HG03378 (cell line): ENCODE measurements around the gene STAP2.
A peak's percentile ranks its signal among the peaks of the same experiment; 100 is the strongest.

Source experiments
- ATAC-seq: cut with Tn5 transposase; IDR thresholded peaks from one replicate; pipeline ENCODE4 v1.9.1; 2021; ENCODE audit warnings: mild to moderate bottlenecking, moderate library complexity; ENCODE audit not compliant: unreplicated experiment

Gene STAP2

GRCh38 chr19:4371247-4372164 is 32.9 kb upstream of the STAP2 start:
- ATAC-seq, result no peak

DNA sequence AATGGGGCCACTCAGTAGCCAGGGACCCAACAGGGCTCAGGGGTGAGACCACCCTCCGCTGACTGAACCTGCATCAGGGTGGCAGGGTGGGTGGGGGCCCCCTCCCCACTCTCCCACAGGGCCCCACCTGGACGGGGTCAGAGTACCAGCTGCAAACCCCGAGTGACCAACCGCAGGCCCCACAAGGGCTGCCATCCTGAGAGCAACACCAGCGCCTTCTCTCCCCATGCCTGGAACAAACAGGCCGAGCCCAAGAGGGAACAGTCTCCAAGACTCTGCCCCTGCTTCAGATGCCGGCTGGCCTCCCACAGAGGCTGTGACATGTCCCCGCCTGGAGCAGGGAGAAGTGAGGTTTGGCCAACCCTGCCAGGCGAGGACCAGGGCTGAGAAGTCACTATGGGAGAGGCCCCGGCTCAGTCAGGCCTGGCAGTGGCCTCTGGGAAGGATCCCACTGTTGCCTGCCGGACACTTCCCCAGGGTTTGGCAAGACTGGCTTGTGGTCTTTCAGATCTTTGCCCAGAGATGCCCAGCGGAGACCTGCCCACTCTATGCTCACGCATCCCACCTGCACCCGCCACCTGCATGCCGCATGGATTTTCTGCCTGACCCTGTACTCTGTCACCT is 31.9 kb upstream of the STAP2 start:
- no peak for ATAC-seq

DNA sequence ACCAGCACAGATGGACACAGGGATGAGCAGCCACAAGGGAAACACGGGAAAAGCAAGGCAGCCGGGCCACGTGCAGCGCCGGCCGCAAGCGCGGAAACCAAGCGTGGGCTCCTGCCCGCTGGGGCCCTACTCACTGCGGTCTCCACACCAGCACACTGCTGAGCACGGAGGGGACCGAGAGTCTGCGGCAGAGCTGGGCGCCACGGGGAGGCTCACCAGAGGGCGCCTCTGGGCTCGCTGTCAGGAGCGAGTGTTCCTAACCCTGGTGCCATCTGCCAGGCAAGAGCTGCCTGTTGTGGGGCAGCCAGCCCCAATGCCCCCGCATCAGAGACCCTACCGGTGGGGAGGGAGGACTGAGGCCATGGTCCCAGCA is 31.2 kb upstream of the STAP2 start:
- peak; percentile 33 for ATAC-seq

DNA sequence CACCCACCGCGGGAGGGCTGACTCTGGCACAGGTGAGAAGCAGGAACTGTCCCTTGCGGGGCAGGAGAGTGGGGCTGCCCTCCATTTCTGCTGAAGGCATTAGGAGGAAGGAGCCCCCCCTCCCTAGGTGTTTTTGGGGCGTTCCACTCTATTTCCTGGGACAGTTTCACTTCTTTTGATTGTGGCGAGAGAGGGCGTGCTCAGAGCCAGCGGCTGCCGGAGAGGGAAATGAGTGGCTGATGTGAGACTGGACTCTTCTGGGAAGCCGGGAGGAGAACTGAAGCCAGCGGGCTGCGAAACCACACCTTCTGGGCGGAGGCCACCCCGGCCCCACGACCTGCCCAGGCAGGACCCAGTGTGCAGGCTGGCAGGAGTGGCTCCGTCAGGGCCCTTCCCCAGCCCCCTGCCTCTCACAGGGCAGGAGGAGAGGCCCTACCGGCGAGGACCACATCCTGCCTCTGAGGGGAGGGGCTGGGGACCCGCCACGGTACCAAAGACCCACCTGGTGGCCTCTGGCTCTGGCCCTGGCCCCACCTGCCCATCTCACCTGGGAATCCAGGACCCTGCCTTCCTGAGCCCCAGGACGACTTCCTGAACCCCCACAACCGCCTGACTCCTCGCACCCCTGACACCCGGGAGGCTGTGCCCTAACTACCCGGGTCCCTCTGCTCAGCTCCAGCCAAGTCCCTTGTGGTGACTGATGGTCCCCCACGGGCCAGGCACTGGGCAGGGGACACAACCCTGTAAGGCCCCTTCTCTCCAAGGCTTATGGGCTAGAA is 30.7 kb upstream of the STAP2 start:
- peak; percentile 54 for ATAC-seq

- ATAC-seq, result no peak
Measured at GRCh38 chr19:4368128-4368820, 29.6 kb upstream of the STAP2 start.

DNA sequence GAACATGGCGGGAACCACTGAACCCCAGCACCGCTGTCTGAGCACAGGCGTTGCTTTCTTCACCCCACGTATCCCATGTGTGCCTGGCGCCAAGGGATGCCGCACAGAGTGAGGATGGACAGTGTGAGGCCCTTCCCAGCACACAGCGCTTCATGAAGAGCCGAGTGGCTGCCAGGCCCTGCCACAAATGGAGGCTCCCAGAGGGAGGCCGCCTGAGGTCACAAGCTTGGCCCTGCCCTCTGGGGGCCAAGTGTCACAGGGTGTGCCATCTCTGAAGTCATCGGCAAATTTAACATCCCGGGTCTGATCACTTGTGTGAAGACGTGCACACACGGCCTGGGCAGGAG is 29.1 kb upstream of the STAP2 start:
- no peak for ATAC-seq

- ATAC-seq, result no peak
Measured at GRCh38 chr19:4367336-4367723, 28.7 kb upstream of the STAP2 start.

GRCh38 chr19:4366666-4367335 is 28.2 kb upstream of the STAP2 start:
- no peak for ATAC-seq

GRCh38 chr19:4365791-4366665 is 27.4 kb upstream of the STAP2 start:
- ATAC-seq, result no peak

DNA sequence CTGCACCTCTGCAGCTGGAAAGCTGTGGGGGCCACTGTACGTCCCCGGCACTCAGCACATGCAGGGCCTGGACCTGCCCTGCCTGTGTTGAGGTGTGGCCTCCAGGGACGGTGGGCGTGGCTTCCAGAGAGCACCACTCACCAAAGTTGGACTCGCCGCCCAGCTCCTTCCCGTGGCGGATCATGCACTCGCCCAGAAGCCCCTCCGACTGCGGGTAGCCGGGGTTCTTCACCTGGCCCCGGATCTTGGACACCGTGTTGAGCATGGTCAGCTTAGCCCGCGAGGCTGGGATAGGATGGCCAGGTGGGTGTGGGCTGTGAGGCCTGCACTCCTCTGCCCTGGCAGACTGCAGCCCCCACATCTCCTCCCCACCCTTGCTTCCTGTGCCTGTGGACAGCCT is 26.7 kb upstream of the STAP2 start:
- ATAC-seq, result no peak

DNA sequence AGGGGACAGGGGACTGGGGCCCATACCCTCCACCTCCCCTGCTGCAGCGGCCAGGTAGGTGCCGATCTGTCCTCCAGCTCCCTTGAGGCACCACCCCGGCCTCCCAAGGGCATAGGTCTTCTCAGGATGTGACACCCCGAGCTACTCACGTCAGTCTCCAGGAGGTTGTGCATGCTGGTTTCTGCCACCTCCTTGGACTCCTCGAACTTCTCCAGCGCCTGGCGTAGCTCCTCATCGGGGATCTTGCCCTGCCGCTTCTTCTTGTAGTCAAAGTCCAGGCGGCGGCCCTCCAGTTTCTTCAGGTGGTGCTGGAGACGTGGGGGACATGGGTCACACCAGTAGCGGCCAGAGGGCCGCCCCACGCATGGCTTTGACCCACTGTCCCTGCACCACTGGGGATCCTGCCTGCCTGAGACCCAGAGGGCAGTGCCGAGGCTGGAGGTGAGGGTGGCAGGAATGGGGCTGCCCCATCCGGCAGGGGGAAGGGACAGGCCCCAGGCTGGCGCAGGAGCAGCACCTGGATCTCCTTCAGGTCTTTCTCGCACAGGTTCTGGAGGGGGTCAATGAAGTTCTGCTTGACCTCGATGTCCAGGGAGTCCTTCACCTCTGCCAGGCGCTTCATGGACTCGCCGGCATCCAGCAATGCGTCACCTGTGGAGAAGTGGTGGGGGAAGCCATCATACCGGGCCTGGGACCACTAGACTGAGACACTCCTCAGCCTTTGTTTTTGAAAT is 25.1 kb upstream of the STAP2 start:
- no peak for ATAC-seq

- no peak for ATAC-seq
Measured at GRCh38 chr19:4362831-4363545, 24.4 kb upstream of the STAP2 start.

- no peak for ATAC-seq
Measured at GRCh38 chr19:4362101-4362828, 23.6 kb upstream of the STAP2 start.

GRCh38 chr19:4361152-4362046 is 22.8 kb upstream of the STAP2 start:
- no peak for ATAC-seq

DNA sequence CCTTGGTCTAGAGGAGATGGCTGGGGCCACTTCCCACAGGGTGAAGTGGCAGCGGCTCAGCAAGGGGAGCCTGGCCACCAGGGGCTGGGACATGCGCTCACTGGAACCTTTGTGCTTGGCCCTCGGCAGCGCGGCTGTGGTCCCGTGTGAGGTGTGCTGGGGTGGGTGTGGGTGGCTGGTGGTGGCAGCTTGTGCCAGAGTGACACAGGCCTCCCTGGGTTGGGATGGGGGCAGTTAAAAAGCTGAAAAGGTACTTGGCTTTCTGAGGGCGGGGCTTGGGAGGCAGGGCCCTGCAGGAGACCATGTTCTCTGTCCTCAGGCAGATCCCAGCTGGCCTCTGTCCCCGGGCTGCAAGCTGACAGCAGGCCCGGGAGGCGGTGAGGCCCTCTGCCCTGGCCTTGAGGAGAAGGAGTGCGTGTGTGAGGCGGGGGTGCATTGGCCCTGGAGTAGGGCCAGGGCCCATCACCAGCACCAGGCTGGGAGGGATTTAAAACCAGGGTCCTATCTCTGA is 22.1 kb upstream of the STAP2 start:
- ATAC-seq, result no peak

- ATAC-seq, result no peak
Measured at GRCh38 chr19:4360081-4360569, 21.5 kb upstream of the STAP2 start.
